Muscle of leg (tissue), 11 donors: Measurements from ENCODE around the gene SSR4. TPM values are rescaled to one million over a fixed set of nuclear protein-coding genes. Genes with fewer than 3 reads are reported as not detected.
"Not testable (repeated sequence)": the region's sequence is repeated elsewhere in the genome, so short reads cannot be mapped to it uniquely, and the experiment has no call there.

Experiments
- DNase-seq: peaks from one replicate; pipeline ENCODE4 v3.0.0; 2013
- H3K27ac ChIP-seq: one replicate; pipeline ENCODE4 v1.5.1; 2013; ENCODE audit warnings: mild to moderate bottlenecking, low read length, control low read depth
- H3K27me3 ChIP-seq: one replicate; pipeline ENCODE4 v1.6.1; 2013; ENCODE audit warnings: low read length; ENCODE audit not compliant: control insufficient read depth, insufficient read depth
- H3K36me3 ChIP-seq: one replicate; pipeline ENCODE4 v1.6.1; 2013; ENCODE audit warnings: low read length; ENCODE audit not compliant: control insufficient read depth, insufficient read depth
- H3K4me1 ChIP-seq: one replicate; pipeline ENCODE4 v1.6.1; 2013; ENCODE audit warnings: low read length; ENCODE audit not compliant: control insufficient read depth, insufficient read depth
- H3K4me3 ChIP-seq: one replicate; pipeline ENCODE4 v1.5.1; 2013; ENCODE audit warnings: low read length, control low read depth
- H3K9me3 ChIP-seq: replicated peaks from 2 replicates; pipeline ENCODE4 v1.6.1; 2013; ENCODE audit warnings: low read depth, low read length; ENCODE audit not compliant: control insufficient read depth
- WGBS: methylation state at CpG from one replicate; pipeline ENCODE4 v1.1.5; 2013; ENCODE audit warnings: missing lambda C conversion rate; ENCODE audit not compliant: insufficient coverage; 5-methylcytosine and 5-hydroxymethylcytosine counted together
- polyA plus RNA-seq, 8 donors: library from polyadenylated mRNA; unstranded; fragments of 120-200 nt; gene quantifications; one replicate each; pipeline versions ENCODE4 v1.2.1 to v1.2.3, GENCODE V29; 2013; ENCODE audit warnings: inconsistent platforms in 1 of 8, low replicate concordance in 1 of 8; ENCODE audit not compliant: insufficient read length in 8 of 8, insufficient read depth in 1 of 8
- total RNA-seq: library from RNA; stranded (reverse); fragments of 120-200 nt; gene quantifications from one replicate; pipeline ENCODE4 v1.2.4, GENCODE V29; 2013

The SSR4 gene
- total and polyA plus RNA-seq, 9 donors: 95.6 to 188 (median 136) TPM

DNA sequence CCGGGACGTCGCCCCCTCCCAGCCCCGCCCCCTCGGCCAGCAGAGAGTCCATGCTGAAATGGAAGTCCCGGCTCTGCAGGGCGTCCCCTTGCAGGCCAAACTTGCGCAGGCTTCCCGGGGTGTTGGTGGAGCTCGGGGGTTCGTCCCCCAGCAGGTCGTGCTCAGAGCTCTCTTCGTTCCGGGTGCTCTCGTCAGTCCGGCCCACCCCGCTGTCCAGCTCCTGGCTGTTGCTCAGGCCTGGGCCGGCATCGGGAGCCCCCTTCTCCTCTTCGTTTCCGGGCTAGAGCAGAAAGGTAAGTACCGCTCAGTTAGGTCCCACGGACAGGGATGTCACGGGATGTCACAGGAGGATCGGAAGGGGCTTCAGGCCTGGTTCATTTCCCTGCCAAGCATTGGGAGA, 10.2 kb downstream of the SSR4 start:
- Histone ChIP-seq H3K27me3 (no peaks in the 10 kb centered on the region), H3K36me3 (no peaks in the 10 kb centered on the region), H3K27ac (no peak overlapping the region), H3K4me3 (no peak overlapping the region), H3K9me3 (peaks cover 3% of the 10 kb centered on the region), H3K4me1 (no peaks in the 10 kb centered on the region)
- DNase-seq: no peak
- WGBS: 88% methylated on average over 24 of the region's 25 CpGs

DNA sequence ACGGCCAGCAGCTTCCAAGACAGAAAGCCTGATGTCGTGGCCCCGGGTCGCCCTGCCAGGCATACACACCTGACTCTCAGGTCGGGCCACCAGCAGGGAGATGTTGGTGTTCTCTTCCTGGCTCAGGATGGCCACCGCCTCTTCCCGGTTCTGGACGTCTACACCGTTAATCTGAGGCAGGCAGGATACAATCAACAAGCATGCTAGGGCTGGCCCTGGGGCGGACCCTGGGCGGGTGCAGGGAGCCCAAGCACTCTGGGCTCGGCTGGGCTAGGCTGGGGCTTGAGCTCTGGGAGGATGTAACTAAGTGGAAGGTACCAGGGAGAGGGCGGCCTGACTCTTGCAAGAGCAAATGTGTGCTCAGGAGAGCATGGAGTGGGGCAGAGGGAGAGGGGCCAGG, 11.0 kb downstream of the SSR4 start:
- Histone ChIP-seq H3K9me3 (peaks cover 3% of the 10 kb centered on the region), H3K4me3 (no peak overlapping the region), H3K4me1 (no peaks in the 10 kb centered on the region), H3K27ac (no peak overlapping the region), H3K36me3 (no peaks in the 10 kb centered on the region), H3K27me3 (peaks cover 7% of the 10 kb centered on the region)
- 87% methylated on average over 11 of the region's 13 CpGs for WGBS
- DNase-seq: no peak

DNA sequence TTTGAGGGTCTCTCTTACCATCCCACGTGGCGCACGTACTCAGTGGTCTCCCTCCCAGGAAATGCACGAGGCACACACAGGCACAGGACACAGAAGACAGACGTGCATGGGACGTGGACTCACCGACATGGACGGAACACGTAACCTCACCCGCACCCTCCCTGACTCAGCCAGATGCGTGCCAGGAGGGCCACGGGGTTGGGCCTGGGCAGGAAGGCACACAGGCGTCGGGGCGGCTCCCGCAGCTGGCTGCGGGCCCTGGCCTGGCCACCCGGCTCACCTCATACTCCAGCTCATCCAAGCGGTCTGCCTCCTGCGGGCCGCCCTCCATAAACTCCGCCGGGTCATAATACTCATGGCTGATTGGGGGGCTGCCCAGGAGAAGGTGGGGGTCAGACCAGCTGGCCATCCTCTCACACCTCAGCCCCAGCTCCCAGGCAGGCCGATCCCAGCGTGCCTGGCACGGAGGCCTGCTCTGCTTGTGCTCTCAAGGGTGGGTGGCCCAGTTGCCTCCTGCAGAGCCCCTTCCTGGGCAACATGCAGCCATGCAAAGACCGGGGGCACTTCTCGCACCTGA, 12.6 kb downstream of the SSR4 start:
- Histone ChIP-seq H3K4me1 (no peaks in the 10 kb centered on the region), H3K36me3 (no peaks in the 10 kb centered on the region), H3K4me3 (no peak overlapping the region), H3K9me3 (peaks cover 3% of the 10 kb centered on the region), H3K27ac (no peak overlapping the region), H3K27me3 (peaks cover 8% of the 10 kb centered on the region)
- 82% methylated on average over 27 of the region's 28 CpGs for WGBS
- no peak for DNase-seq

DNA sequence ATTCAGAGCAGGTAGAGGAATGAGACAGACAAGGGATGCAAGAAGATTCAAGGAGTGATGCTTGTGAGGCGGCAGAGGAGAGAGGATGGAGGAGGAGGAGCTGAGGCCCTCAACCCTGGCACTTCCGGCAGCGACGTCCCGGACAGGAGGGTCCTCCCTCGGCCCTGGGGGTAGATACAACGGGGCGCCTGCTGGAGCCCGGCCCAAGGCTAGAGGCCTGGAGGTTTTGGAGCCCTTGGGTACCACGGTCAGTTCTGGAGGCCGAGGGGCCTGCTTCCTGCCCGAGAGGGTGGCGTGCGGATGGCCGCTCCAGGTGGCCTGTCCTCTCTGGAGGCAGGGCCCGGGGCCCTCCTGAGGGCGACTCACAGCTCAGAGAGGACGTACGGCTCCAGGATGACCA, 13.5 kb downstream of the SSR4 start:
- Histone ChIP-seq H3K27me3 (peaks cover 11% of the 10 kb centered on the region), H3K36me3 (no peaks in the 10 kb centered on the region), H3K27ac (no peak overlapping the region), H3K4me1 (no peaks in the 10 kb centered on the region), H3K4me3 (no peak overlapping the region), H3K9me3 (peaks cover 3% of the 10 kb centered on the region)
- WGBS: 93% methylated on average over 19 of the region's 19 CpGs
- DNase-seq: no peak

DNA sequence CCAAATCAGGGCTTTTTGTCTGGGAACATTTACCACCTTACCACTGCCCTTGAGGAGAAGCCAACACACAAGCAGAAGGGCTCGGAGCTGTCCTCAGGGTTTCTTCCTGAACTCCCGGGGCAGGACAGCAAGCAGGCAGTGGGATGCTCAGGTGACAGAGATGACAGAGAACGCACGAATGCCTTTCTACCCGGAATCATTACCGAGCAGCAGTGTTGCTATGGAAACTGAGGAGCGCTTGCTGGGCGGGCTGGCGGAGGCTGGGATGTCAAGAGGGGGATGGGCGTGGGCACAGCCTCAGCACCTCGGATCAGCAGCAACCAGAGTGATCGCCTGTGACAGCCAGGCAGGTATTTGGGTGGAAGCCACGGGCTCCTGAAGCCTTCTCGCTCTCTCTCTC, 17.8 kb downstream of the SSR4 start:
- Histone ChIP-seq H3K27ac (no peak overlapping the region), H3K36me3 (no peaks in the 10 kb centered on the region), H3K27me3 (peaks cover 17% of the 10 kb centered on the region), H3K9me3 (peaks cover 3% of the 10 kb centered on the region), H3K4me1 (no peaks in the 10 kb centered on the region), H3K4me3 (no peak overlapping the region)
- DNase-seq: no peak
- WGBS: 56% methylated on average over 12 of the region's 14 CpGs

DNA sequence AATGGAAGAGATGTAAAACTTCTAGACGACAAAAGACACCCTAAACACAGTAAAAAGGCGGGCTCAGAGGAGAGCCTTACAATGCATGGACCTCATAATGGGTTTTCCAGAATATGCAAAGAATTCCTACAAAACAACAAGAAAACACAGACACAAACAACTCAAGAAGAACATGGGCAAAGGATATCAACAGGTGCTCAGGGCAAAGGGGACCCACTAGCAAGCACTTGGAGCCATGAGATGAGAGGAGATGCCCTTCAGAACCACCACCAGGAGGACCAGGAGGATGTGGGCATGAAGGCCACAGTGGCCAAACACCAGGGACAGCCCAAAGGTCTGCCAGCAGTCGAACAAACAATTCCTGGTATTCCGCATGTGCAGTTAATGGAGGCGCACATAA, 18.7 kb downstream of the SSR4 start:
- H3K27me3 ChIP-seq: peaks cover 20% of the 10 kb centered on the region
- no peak overlapping the region for H3K27ac ChIP-seq
- no peak overlapping the region for H3K4me3 ChIP-seq
- WGBS: 97% methylated on average over 3 of the region's 5 CpGs
- DNase-seq: no peak
- no peaks in the 10 kb centered on the region for H3K36me3 ChIP-seq
- H3K9me3 ChIP-seq: peaks cover 3% of the 10 kb centered on the region
- H3K4me1 ChIP-seq: no peaks in the 10 kb centered on the region

DNA sequence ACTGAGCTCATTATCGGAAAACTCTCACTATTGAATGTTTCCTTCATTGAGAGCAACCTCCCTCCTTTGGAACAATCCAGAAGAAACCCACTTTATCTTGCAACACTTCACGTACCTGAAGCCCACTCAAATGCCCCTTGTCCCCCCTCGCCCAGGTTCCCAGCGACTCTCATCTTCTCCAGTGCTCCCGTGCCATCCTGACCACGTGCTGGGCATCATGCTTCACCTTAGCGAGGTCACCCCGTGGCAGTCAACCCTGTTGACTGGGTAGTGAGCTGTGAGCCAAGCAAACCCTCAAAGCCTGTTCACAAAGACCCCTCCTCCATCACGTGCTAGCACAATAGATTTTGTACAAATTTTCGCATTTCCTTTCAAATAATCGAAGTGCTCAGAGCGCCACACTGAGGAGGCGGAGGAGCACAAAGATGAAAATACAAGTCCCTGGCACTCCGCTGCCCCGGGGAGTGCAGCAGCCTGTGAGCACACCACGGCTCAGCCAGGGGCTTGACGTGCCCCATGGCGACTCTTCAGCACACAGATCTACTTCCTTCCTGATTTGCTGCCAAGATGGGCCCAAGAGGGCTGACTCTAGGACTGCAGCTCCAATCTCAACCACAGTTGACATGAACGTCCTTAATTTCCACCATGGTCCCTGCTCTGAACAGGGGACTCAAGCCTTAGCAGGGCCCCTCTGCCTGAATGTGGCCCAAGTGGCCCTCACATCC, 20.3 kb downstream of the SSR4 start:
- H3K36me3 ChIP-seq: no peaks in the 10 kb centered on the region
- no peak overlapping the region for H3K27ac ChIP-seq
- H3K4me3 ChIP-seq: no peak overlapping the region
- H3K27me3 ChIP-seq: peaks cover 27% of the 10 kb centered on the region
- H3K4me1 ChIP-seq: peaks cover 7% of the 10 kb centered on the region
- no peak for DNase-seq
- no peaks in the 10 kb centered on the region for H3K9me3 ChIP-seq
- 71% methylated on average over 17 of the region's 19 CpGs for WGBS

DNA sequence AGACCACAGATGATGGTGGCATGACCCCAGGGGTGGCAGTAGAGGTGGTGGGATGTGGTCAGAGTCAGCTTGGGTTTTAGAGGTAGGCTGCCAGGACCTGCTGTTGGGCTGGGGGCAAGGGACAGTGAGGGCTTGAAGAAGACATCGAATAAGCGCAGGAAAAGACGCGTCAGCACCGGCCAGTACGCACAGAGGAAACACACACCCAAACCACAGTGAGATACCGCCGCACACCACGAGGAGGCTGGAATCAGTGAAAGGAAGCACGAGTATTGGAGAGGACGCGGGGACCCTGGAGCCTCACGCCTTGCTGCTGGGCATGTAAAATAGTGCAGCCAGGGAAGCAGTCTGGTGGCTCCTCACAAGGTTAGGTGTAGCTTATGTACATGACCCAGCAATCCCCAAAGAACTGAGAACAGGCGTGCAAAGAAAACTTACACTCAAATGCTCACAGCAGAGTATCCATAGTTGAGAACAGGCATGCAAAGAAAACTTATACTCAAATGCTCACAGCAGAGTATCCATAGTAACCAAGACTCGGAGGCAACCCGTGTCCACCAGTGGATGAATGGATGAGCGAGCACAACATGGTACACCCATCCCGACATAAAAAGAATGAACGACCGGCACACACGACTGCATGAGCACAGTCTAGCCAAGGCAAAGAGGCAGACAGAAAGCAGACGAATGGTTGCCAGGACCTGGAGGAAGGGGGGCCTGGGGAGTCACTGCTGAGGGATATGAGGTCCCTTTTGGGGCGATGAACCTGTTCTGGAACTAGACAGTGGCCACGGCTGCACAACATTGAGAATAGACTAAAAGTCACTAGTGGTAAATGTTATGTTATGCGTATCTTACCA, 22.6 kb downstream of the SSR4 start:
- peaks cover 29% of the 10 kb centered on the region for H3K27me3 ChIP-seq
- 64% methylated on average over 9 of the region's 25 CpGs for WGBS

DNA sequence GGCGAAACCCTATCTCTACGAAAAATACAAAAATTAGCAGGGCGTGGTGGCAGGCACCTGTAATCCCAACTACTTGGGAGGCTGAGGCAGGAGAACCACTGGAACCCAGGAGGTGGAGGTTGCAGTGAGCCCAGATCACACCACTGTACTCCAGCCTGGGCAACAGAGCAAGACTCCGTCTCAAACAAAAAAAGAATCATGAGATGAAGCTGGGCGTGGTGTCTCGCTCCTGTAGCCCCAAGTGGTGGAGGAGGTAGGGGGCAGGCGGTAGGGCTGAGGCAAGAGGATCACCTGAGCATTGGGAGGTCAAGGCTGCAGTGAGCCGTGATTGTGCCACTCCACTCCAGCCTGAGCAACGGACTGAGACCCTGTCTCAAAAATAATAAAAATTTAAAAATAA, 23.6 kb downstream of the SSR4 start:
- 95% methylated on average over 3 of the region's 9 CpGs for WGBS
- not testable (repeated sequence) for H3K9me3 ChIP-seq, H3K27ac ChIP-seq, DNase-seq, H3K4me1 ChIP-seq, H3K36me3 ChIP-seq, H3K4me3 ChIP-seq
- peaks cover 26% of the 10 kb centered on the region for H3K27me3 ChIP-seq

More for the DNA sequence above, 22.6 kb downstream of the SSR4 start:
- Histone ChIP-seq H3K27ac (no peak overlapping the region), H3K9me3 (no peaks in the 10 kb centered on the region), H3K4me1 (peaks cover 7% of the 10 kb centered on the region), H3K36me3 (no peaks in the 10 kb centered on the region), H3K4me3 (no peak overlapping the region)
- no peak for DNase-seq
